Lower lobe of right lung (tissue), 2 donors: ENCODE results near the gene ROBO4. TPM values are rescaled to one million over a fixed set of nuclear protein-coding genes. Genes with fewer than 3 reads are reported as not detected.

ENCODE experiments used
- ATAC-seq, 2 donors: fragments of 200-7000 bp; cut with Tn5 transposase; one replicate each; pipeline ENCODE4 v1.9.1; 2020 to 2022; ENCODE audit warnings: mild to moderate bottlenecking in 2 of 2, moderate library complexity in 2 of 2
- DNase-seq: peaks from one replicate; pipeline ENCODE4 v3.0.0-alpha.2; 2020
- H3K27ac ChIP-seq: fragments of 200-600 bp; one replicate; pipeline ENCODE4 v1.8.0; 2022
- H3K27me3 ChIP-seq: fragments of 200-600 bp; one replicate; pipeline ENCODE4 v1.8.0; 2022; ENCODE audit warnings: low read depth
- H3K36me3 ChIP-seq: fragments of 200-600 bp; one replicate; pipeline ENCODE4 v1.8.0; 2022; ENCODE audit warnings: mild to moderate bottlenecking
- H3K4me1 ChIP-seq: fragments of 200-600 bp; one replicate; pipeline ENCODE4 v1.8.0; 2022
- H3K4me3 ChIP-seq: fragments of 200-600 bp; one replicate; pipeline ENCODE4 v1.8.0; 2022; ENCODE audit warnings: mild to moderate bottlenecking
- H3K9me3 ChIP-seq: fragments of 200-600 bp; one replicate; pipeline ENCODE4 v1.8.0; 2022
- intact Hi-C: fragments of 100-400 bp; cut with DNase I; formaldehyde crosslinking; loops from one replicate; pipeline ENCODE4 v1.11.0; 2022
- total RNA-seq: library from RNA; stranded (reverse); fragmentation: NEBNext Ultra II Directional; extraction: Animal tissue kit (Norgen Biotek cat#: 25700); gene quantifications from one replicate; pipeline ENCODE4 v1.2.1, GENCODE V29; 2021
- TF ChIP-seq, protein P1 (sequence below): fragments of 200-600 bp; IDR thresholded peaks from one replicate; pipeline ENCODE4 v1.8.0; 2022; ENCODE audit warnings: antibody characterized with exemption, mild to moderate bottlenecking
- donor health status: DM: no; HTN: yes; CAD: no; lungs with severe emphysema.

The ROBO4 gene
- total RNA-seq, 1 donor from 2014 or later: 58.3 TPM

GRCh38 chr11:124882339-124883071 is 15.2 kb downstream of the ROBO4 start:
- no peaks in the 10 kb centered on the region for H3K9me3 ChIP-seq
- H3K4me1 ChIP-seq: peaks cover 38% of the 10 kb centered on the region
- no peak overlapping the region for H3K4me3 ChIP-seq
- intact Hi-C loops: no loop called here
- TF ChIP-seq, protein P1, sequence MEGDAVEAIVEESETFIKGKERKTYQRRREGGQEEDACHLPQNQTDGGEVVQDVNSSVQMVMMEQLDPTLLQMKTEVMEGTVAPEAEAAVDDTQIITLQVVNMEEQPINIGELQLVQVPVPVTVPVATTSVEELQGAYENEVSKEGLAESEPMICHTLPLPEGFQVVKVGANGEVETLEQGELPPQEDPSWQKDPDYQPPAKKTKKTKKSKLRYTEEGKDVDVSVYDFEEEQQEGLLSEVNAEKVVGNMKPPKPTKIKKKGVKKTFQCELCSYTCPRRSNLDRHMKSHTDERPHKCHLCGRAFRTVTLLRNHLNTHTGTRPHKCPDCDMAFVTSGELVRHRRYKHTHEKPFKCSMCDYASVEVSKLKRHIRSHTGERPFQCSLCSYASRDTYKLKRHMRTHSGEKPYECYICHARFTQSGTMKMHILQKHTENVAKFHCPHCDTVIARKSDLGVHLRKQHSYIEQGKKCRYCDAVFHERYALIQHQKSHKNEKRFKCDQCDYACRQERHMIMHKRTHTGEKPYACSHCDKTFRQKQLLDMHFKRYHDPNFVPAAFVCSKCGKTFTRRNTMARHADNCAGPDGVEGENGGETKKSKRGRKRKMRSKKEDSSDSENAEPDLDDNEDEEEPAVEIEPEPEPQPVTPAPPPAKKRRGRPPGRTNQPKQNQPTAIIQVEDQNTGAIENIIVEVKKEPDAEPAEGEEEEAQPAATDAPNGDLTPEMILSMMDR: no peak
- ATAC-seq (peak in 1 of 2 donors; percentile 18), DNase-seq (no peak)
- peaks cover 7% of the 10 kb centered on the region for H3K36me3 ChIP-seq
- H3K27me3 ChIP-seq: no peaks in the 10 kb centered on the region
- H3K27ac ChIP-seq: peak overlapping the region; percentile 63

- H3K9me3 ChIP-seq: no peaks in the 10 kb centered on the region
- H3K4me3 ChIP-seq: no peak overlapping the region
- peaks cover 5% of the 10 kb centered on the region for H3K36me3 ChIP-seq
- peaks cover 46% of the 10 kb centered on the region for H3K4me1 ChIP-seq
- ATAC-seq (no peak), DNase-seq (no peak)
- no peaks in the 10 kb centered on the region for H3K27me3 ChIP-seq
- no peak overlapping the region for H3K27ac ChIP-seq
- intact Hi-C loops: no loop called here
- TF ChIP-seq, protein P1: no peak
Measured at GRCh38 chr11:124880958-124881357, 16.7 kb downstream of the ROBO4 start.

DNA sequence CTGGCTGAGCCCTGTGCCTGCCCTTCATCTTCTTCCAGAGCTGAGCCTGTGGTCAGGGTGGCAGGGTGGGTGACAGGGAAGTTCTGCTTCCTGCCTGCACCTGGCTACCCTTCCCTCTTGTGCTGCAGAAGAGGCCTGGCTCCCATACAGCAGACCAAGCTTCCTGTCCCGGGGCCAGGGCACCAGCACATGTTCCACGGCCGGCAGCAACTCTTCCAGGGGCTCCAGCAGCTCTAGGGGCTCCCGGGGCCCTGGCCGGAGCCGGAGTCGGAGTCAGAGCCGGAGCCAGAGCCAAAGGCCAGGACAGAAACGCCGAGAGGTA is 17.4 kb downstream of the ROBO4 start:
- no peak for ATAC-seq
- Histone ChIP-seq H3K36me3 (no peaks in the 10 kb centered on the region), H3K27me3 (no peaks in the 10 kb centered on the region), H3K4me1 (peaks cover 49% of the 10 kb centered on the region), H3K27ac (no peak overlapping the region), H3K9me3 (no peaks in the 10 kb centered on the region), H3K4me3 (no peak overlapping the region)
- intact Hi-C loops: no loop called here
- DNase-seq: no peak
- TF ChIP-seq, protein P1: no peak

DNA sequence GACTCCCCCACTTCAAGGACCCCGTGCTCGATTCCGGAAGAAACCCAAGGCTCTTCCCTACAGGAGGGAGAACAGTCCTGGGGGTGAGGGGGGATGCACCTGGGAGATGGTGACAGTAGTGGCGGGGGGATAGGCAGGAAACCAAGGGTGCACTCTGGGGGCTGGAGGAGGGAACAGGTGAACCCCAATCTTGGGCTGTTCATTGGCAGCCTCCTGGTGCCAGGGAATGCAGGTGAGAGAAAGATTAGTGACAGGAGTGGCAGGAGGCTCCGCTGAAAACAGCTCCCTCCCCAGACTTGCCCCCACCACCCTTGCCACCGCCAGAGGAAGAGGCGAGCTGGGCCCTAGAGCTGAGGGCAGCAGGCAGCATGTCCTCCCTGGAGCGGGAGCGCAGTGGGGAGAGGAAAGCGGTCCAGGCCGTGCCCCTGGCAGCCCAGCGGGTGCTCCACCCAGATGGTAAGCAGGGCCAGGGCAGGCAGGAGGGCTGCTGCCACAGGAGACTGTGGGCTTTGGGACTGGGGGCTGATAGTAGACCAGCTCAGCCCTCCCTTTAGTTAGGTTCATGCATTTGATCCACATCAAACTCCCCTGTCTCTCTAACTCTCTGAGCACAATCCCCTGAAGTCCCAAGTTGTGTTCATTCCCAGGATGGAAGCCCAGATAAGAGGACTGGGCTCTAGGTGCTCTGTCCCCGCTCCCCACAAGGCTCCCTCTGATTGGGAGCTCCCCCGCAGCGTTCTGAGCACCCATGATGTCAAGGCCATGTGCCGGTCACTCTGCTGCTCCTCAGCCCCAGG is 18.0 kb downstream of the ROBO4 start:
- TF ChIP-seq, protein P1: no peak
- Histone ChIP-seq H3K27me3 (peaks cover 2% of the 10 kb centered on the region), H3K9me3 (no peaks in the 10 kb centered on the region), H3K4me3 (no peak overlapping the region), H3K36me3 (no peaks in the 10 kb centered on the region), H3K27ac (no peak overlapping the region), H3K4me1 (peaks cover 43% of the 10 kb centered on the region)
- DNase-seq: no peak
- intact Hi-C loops: no loop called here
- ATAC-seq: no peak

- no peak for ATAC-seq
- intact Hi-C loops: no loop called here
- DNase-seq: no peak
Measured at GRCh38 chr11:124878759-124879492, 18.7 kb downstream of the ROBO4 start.

More at GRCh38 chr11:124878759-124879492, 18.7 kb downstream of the ROBO4 start:
- no peak overlapping the region for H3K27ac ChIP-seq
- H3K4me3 ChIP-seq: no peak overlapping the region
- no peaks in the 10 kb centered on the region for H3K36me3 ChIP-seq
- H3K9me3 ChIP-seq: no peaks in the 10 kb centered on the region
- TF ChIP-seq, protein P1: no peak
- H3K4me1 ChIP-seq: peaks cover 35% of the 10 kb centered on the region
- H3K27me3 ChIP-seq: peaks cover 7% of the 10 kb centered on the region
